GM12874 (cell line): ENCODE measurements around the gene HSCB.

Source experiments
- TF ChIP-seq, protein P1 (sequence below): IDR thresholded peaks from 2 replicates; pipeline ENCODE4 v1.5.1; 2011; ENCODE audit warnings: low read depth, mild to moderate bottlenecking, control low read depth, low read length, moderate library complexity; ENCODE audit not compliant: insufficient read depth

HSCB gene

GRCh38 chr22:28711820-28712777 is 29.7 kb upstream of the HSCB start:
- TF ChIP-seq, protein P1, sequence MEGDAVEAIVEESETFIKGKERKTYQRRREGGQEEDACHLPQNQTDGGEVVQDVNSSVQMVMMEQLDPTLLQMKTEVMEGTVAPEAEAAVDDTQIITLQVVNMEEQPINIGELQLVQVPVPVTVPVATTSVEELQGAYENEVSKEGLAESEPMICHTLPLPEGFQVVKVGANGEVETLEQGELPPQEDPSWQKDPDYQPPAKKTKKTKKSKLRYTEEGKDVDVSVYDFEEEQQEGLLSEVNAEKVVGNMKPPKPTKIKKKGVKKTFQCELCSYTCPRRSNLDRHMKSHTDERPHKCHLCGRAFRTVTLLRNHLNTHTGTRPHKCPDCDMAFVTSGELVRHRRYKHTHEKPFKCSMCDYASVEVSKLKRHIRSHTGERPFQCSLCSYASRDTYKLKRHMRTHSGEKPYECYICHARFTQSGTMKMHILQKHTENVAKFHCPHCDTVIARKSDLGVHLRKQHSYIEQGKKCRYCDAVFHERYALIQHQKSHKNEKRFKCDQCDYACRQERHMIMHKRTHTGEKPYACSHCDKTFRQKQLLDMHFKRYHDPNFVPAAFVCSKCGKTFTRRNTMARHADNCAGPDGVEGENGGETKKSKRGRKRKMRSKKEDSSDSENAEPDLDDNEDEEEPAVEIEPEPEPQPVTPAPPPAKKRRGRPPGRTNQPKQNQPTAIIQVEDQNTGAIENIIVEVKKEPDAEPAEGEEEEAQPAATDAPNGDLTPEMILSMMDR = no peak

DNA sequence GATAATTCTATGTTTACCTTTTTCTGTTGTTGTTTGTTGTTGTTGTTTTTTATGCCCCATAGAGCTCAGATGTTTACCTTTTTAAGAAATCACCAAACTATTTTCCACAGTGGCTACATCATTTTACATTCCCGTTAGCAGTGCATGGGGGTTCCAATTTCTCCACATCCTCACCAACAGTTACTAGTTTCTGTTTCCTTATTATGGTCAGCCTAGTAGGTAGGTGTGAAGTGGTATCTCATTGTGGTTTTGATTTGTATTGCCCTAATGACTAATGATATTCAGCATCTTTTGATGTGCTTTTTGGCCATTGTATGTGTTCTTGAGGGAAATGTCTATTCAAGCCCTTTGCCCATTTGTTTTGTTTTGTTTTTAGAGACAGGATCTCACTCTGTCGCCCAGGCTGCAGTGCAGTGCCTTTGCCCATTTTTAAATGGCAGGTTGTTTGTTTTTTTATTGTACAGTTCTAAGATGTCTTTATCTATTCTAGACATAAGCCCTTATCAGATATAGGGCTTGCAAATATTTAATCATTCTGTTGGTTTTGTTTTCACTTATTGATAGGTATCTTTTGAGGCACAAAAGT is 27.7 kb upstream of the HSCB start:
- TF ChIP-seq, protein P1 = no peak

DNA sequence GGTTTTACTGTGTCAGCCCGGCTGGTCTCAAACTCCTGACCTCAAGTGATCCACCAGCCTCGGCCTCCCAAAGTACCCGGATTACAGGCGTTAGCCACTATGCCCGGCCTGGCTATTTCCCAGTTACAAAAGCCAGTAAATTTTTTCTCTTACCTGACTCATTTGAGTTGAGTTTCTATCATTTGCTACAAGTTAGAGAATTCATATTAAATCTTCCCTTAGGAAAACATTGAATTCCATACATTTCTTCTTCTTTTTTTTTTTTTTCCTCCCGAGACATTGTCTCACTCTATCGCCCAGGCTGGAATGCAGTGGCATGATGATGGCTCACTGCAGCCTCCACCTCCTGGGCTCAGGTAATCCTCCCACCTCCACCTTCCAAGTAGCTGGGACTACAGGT is 26.2 kb upstream of the HSCB start:
- TF ChIP-seq, protein P1 = no peak

- TF ChIP-seq, protein P1 = no peak
These were observed 25.2 kb upstream of the HSCB start for GRCh38 chr22:28716686-28717085.

DNA sequence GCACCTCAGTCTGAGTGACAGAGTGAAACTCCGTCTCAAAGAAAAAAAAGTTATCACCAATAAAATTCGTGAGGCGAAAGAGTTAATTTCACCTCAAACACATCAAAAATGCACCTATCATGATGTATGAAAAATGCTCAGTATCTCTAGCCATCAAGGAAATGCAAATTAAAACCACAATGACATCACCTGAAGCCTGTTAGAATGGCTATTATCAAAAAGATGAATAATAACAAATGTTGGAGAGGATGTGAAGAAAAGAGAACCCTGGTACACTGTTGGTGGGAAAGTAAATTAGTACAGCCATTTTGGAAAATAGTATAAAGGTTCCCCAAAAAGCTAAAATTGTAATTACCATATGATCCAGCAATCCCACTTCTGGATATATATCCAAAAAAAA is 23.8 kb upstream of the HSCB start:
- TF ChIP-seq, protein P1 = no peak

DNA sequence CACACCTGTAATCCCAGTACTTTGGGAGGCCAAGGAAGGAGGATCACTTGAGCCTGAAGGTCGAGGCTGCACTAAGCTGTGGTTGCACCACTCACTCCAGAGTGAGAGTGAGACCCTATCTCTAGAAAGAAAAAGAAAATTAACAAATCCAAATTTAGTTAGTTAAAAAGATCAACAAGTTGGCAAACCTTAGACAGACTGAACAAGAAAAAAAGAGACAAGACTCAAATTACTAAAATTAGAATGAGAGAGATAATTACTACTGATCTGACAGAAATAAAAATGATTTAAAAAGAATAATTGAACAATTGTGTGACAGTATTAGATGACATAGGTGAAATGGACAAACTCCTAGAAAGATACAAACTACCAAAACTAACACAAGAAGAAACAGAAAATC is 13.8 kb upstream of the HSCB start:
- TF ChIP-seq, protein P1 = no peak

GRCh38 chr22:28728621-28729313 is 13.1 kb upstream of the HSCB start:
- TF ChIP-seq, protein P1 = no peak
